ENCODE measurements around the gene BNIP5. TPM values are rescaled to one million over a fixed set of nuclear protein-coding genes. Genes with fewer than 3 reads are reported as not detected.

The BNIP5 gene
- total RNA-seq, 2 experiments from 2014 or later = not detected

DNA sequence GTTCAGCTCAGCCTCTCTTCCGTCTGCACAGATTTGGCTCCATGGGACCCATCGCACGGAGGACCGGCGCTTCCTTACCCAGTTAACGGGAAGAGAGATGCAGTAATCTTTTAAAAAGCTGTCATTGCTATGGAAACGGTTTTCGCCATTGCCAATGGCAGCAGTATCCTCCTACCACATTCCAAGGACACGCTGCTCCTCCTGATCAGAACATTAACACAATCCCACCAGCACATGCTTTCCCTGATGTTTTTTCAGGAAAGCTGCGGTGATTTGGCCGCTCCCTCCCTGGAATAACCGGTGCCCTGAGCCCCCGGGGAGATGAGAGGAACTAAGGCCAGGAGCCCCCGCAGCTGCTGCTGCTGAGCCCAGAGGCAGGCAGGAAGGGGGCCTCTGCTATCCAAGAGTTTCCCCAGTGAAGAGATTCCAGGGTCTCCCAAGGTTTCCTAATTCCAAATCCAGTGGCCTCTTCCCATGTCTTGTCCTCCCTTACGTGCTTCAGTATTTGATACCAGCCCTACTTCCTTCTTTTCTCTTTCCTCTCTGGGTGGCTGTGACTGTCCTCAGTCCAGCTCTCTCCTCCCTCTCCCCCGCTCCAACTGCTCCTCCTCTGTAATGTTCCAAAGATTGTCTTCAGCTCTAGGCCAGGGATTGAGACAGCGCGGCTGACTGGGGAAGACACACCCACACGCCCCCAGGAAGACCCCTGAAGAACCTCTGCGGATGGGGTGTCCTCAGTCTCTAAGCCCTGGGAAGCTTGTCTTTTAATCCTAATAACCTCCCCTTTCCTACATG, 2.6 kb downstream of the BNIP5 start:
- CTCF ChIA-PET (ENCODE audit: unreplicated experiment) = no interaction called here
- H3K4me3 ChIP-seq (ENCODE audit: low read depth, low read length, poor library complexity, severe bottlenecking) = no peak overlapping the region
- H3K4me1 ChIP-seq (ENCODE audit: insufficient read depth, low read length, poor library complexity, severe bottlenecking) = no peaks in the 10 kb centered on the region
- POLR2A ChIA-PET = no interaction called here
- H3K79me2 ChIP-seq (ENCODE audit: insufficient read depth, low read depth, low read length) = no peaks in the 10 kb centered on the region
- H4K20me1 ChIP-seq (ENCODE audit: insufficient read depth, low read length) = no peaks in the 10 kb centered on the region
- H3K27ac ChIP-seq (ENCODE audit: low read depth, low read length, poor library complexity, severe bottlenecking) = no peak overlapping the region
- DNase-seq (ENCODE audit: low spot score) = no peak
- no peaks in the 10 kb centered on the region for H3K9me3 ChIP-seq (ENCODE audit: low read length)
- no peaks in the 10 kb centered on the region for H3K9me2 ChIP-seq (ENCODE audit: insufficient read depth, low read length)
- TF ChIP-seq, protein P1, sequence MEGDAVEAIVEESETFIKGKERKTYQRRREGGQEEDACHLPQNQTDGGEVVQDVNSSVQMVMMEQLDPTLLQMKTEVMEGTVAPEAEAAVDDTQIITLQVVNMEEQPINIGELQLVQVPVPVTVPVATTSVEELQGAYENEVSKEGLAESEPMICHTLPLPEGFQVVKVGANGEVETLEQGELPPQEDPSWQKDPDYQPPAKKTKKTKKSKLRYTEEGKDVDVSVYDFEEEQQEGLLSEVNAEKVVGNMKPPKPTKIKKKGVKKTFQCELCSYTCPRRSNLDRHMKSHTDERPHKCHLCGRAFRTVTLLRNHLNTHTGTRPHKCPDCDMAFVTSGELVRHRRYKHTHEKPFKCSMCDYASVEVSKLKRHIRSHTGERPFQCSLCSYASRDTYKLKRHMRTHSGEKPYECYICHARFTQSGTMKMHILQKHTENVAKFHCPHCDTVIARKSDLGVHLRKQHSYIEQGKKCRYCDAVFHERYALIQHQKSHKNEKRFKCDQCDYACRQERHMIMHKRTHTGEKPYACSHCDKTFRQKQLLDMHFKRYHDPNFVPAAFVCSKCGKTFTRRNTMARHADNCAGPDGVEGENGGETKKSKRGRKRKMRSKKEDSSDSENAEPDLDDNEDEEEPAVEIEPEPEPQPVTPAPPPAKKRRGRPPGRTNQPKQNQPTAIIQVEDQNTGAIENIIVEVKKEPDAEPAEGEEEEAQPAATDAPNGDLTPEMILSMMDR (conservative IDR thresholded peaks at IDR 0.05; ENCODE audit: low read length) = no peak
- TF ChIP-seq EZH2phosphoT487 (IDR thresholded peaks at IDR 0.05; ENCODE audit: borderline replicate concordance, low read depth, low read length) = no peak
- no peak overlapping the region for H3K4me2 ChIP-seq (ENCODE audit: low read length)
- no peaks in the 10 kb centered on the region for H3K36me3 ChIP-seq (ENCODE audit: insufficient read depth, low read length)
- BruUV-seq (replicated peaks) = no TSS peak
- H2AFZ ChIP-seq (ENCODE audit: low read length) = no peak overlapping the region
- intact Hi-C loops (cut with micrococcal nuclease; ENCODE audit: unreplicated experiment) = no loop called here

DNA sequence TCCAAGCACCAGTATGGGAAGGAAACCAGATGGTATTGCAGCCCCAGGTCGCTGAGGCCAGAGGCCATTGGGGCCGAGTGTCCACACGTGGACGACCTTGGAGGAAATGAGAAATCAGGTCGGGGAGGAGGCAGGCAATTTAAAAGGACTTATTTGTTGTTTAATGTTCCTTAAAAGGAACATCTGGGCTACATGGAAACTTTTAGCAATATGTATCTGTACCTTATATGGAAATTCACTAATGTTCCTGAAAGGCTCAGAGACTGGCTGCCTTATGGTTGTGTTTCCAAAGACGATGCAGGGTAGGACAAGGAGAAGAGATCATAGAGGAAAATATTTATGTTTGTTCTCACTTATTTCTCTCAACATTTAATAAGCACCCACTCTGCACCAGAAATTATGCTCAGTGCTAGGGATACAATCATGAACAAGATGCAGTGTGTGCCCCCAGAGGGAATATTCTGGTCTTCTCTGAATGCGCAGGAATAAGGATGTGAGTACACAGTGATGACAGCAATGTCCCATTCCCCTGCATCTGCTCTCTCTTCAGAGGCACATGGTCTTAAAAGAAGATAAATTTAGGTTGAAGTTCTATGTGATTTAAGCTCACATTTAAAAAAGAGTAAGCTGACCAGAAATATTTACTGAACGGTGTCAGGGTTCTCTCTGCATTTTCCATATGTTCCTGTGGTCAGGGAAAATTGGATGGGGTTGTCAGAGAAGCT, 3.4 kb downstream of the BNIP5 start:
- H3K4me2 ChIP-seq (ENCODE audit: low read length) = no peak overlapping the region
- H3K4me3 ChIP-seq (ENCODE audit: low read depth, low read length, poor library complexity, severe bottlenecking) = no peak overlapping the region
- no peak overlapping the region for H3K27ac ChIP-seq (ENCODE audit: low read depth, low read length, poor library complexity, severe bottlenecking)
- CTCF ChIA-PET (ENCODE audit: unreplicated experiment) = no interaction called here
- DNase-seq (ENCODE audit: low spot score) = no peak
- no peak overlapping the region for H2AFZ ChIP-seq (ENCODE audit: low read length)
- intact Hi-C loops (cut with micrococcal nuclease; ENCODE audit: unreplicated experiment) = no loop called here
- no peaks in the 10 kb centered on the region for H3K79me2 ChIP-seq (ENCODE audit: insufficient read depth, low read depth, low read length)
- H3K4me1 ChIP-seq (ENCODE audit: insufficient read depth, low read length, poor library complexity, severe bottlenecking) = no peaks in the 10 kb centered on the region
- no peak for TF ChIP-seq EZH2phosphoT487 (IDR thresholded peaks at IDR 0.05; ENCODE audit: borderline replicate concordance, low read depth, low read length)
- TF ChIP-seq, protein P1 (conservative IDR thresholded peaks at IDR 0.05; ENCODE audit: low read length) = no peak
- H4K20me1 ChIP-seq (ENCODE audit: insufficient read depth, low read length) = no peaks in the 10 kb centered on the region
- no TSS peak for BruUV-seq (replicated peaks)
- POLR2A ChIA-PET = no interaction called here
- H3K9me2 ChIP-seq (ENCODE audit: insufficient read depth, low read length) = no peaks in the 10 kb centered on the region
- no peaks in the 10 kb centered on the region for H3K36me3 ChIP-seq (ENCODE audit: insufficient read depth, low read length)
- no peaks in the 10 kb centered on the region for H3K9me3 ChIP-seq (ENCODE audit: low read length)

DNA sequence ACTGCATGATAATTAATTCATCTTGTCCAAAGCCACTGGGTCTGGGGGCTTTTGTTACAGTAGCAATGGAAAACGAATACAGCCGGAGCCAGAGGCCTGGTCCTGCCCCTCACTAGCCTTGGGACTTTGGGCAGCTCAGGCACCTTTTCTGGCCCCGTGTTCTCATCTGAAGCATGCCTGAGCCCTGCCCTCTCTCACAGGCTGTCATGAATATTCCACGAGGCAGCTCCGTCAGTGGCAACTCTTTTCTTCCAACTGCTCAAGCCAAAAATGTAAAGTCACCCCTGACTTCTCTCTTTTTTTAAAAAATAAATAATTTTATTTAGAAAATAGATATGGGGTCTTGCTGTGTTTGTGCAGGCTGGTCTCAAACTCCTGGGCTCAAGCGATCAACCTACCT, 5.3 kb downstream of the BNIP5 start:
- ChIA-PET POLR2A (no interaction called here), CTCF (ENCODE audit: unreplicated experiment) (no interaction called here)
- H3K9me3 ChIP-seq (ENCODE audit: low read length) = no peaks in the 10 kb centered on the region
- no peaks in the 10 kb centered on the region for H3K36me3 ChIP-seq (ENCODE audit: insufficient read depth, low read length)
- H3K9me2 ChIP-seq (ENCODE audit: insufficient read depth, low read length) = no peaks in the 10 kb centered on the region
- no peak overlapping the region for H3K4me2 ChIP-seq (ENCODE audit: low read length)
- H3K4me3 ChIP-seq (ENCODE audit: low read depth, low read length, poor library complexity, severe bottlenecking) = no peak overlapping the region
- no peaks in the 10 kb centered on the region for H4K20me1 ChIP-seq (ENCODE audit: insufficient read depth, low read length)
- H3K27ac ChIP-seq (ENCODE audit: low read depth, low read length, poor library complexity, severe bottlenecking) = no peak overlapping the region
- intact Hi-C loops (cut with micrococcal nuclease; ENCODE audit: unreplicated experiment) = no loop called here
- DNase-seq (ENCODE audit: low spot score) = no peak
- TF ChIP-seq, protein P1 (conservative IDR thresholded peaks at IDR 0.05; ENCODE audit: low read length) = no peak
- no peak for TF ChIP-seq EZH2phosphoT487 (IDR thresholded peaks at IDR 0.05; ENCODE audit: borderline replicate concordance, low read depth, low read length)
- no peak overlapping the region for H2AFZ ChIP-seq (ENCODE audit: low read length)
- H3K4me1 ChIP-seq (ENCODE audit: insufficient read depth, low read length, poor library complexity, severe bottlenecking) = no peaks in the 10 kb centered on the region
- no peaks in the 10 kb centered on the region for H3K79me2 ChIP-seq (ENCODE audit: insufficient read depth, low read depth, low read length)
- no TSS peak for BruUV-seq (replicated peaks)
